Left ventricle myocardium inferior (tissue), 1 donor: ENCODE data around the gene CNTNAP2. TPM values are rescaled to one million over a fixed set of nuclear protein-coding genes. Genes with fewer than 3 reads are reported as not detected.

Experiments
- DNase-seq: peaks from one replicate; pipeline ENCODE4 v3.0.0-alpha.2; 2020
- H3K27ac ChIP-seq: fragments of 200-600 bp; replicated peaks from 2 replicates; pipeline ENCODE4 v1.8.0; 2021
- H3K27me3 ChIP-seq: fragments of 200-600 bp; 2 replicates; pipeline ENCODE4 v1.8.0; 2021; ENCODE audit warnings: low read depth
- H3K36me3 ChIP-seq: fragments of 200-600 bp; 2 replicates; pipeline ENCODE4 v1.8.0; 2021
- H3K4me1 ChIP-seq: fragments of 200-600 bp; 2 replicates; pipeline ENCODE4 v1.8.0; 2021
- H3K4me3 ChIP-seq: fragments of 200-600 bp; 2 replicates; pipeline ENCODE4 v1.8.0; 2021; ENCODE audit warnings: mild to moderate bottlenecking, moderate library complexity
- H3K9me3 ChIP-seq: fragments of 200-600 bp; replicated peaks from 2 replicates; pipeline ENCODE4 v1.8.0; 2021
- intact Hi-C: fragments of 100-400 bp; cut with micrococcal nuclease; formaldehyde crosslinking; loops from one replicate; pipeline ENCODE4 v1.11.0; 2022
- total RNA-seq: library from RNA; stranded (reverse); fragmentation: NEBNext Ultra II Directional; extraction: Animal tissue kit (Norgen Biotek cat#: 25700); gene quantifications from one replicate; pipeline ENCODE4 v1.2.1, GENCODE V29; 2021
- TF ChIP-seq, protein P1 (sequence below): fragments of 200-600 bp; IDR thresholded peaks from 2 replicates; pipeline ENCODE4 v1.8.0; 2021; ENCODE audit warnings: antibody characterized with exemption, mild to moderate bottlenecking, borderline replicate concordance
- donor health status: DM: no; HTN: yes; CAD: no; lungs with severe emphysema.

The CNTNAP2 gene
- total RNA-seq, 1 donor from 2014 or later: 0.99 TPM

GRCh38 chr7:146665023-146665422, 548.4 kb downstream of the CNTNAP2 start:
- Histone ChIP-seq H3K9me3 (peaks cover 41% of the 10 kb centered on the region), H3K4me1 (no peaks in the 10 kb centered on the region), H3K27me3 (no peaks in the 10 kb centered on the region), H3K27ac (no peak overlapping the region), H3K36me3 (no peaks in the 10 kb centered on the region), H3K4me3 (no peak overlapping the region)
- no peak for DNase-seq
- intact Hi-C loops: no loop called here
- TF ChIP-seq, protein P1, sequence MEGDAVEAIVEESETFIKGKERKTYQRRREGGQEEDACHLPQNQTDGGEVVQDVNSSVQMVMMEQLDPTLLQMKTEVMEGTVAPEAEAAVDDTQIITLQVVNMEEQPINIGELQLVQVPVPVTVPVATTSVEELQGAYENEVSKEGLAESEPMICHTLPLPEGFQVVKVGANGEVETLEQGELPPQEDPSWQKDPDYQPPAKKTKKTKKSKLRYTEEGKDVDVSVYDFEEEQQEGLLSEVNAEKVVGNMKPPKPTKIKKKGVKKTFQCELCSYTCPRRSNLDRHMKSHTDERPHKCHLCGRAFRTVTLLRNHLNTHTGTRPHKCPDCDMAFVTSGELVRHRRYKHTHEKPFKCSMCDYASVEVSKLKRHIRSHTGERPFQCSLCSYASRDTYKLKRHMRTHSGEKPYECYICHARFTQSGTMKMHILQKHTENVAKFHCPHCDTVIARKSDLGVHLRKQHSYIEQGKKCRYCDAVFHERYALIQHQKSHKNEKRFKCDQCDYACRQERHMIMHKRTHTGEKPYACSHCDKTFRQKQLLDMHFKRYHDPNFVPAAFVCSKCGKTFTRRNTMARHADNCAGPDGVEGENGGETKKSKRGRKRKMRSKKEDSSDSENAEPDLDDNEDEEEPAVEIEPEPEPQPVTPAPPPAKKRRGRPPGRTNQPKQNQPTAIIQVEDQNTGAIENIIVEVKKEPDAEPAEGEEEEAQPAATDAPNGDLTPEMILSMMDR: no peak

DNA sequence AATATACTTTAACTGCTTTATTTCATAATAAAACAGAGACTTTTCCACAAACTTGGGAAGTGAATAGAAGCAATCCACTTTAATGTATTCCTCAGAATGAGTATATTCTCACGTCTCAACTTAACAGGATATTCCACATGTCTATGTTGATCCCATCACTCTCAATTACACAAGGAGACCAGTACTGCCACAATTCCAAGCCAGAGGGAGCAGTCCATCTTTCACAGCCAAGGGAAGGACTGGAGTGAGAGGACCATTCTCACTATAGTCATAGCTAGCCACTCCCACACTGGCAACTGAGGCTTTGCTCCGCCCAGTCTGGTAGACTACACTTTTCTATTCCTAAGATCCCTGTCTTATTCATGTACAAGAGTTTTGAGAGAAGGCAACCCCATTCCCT, 553.9 kb downstream of the CNTNAP2 start:
- Histone ChIP-seq H3K4me1 (no peaks in the 10 kb centered on the region), H3K27ac (no peak overlapping the region), H3K27me3 (no peaks in the 10 kb centered on the region), H3K9me3 (peaks cover 36% of the 10 kb centered on the region), H3K4me3 (no peak overlapping the region), H3K36me3 (no peaks in the 10 kb centered on the region)
- DNase-seq: no peak
- intact Hi-C loops: no loop called here
- TF ChIP-seq, protein P1: no peak

- intact Hi-C loops: no loop called here
- no peak overlapping the region for H3K27ac ChIP-seq
- TF ChIP-seq, protein P1: no peak
- DNase-seq: no peak
- H3K27me3 ChIP-seq: no peaks in the 10 kb centered on the region
- no peak overlapping the region for H3K4me3 ChIP-seq
- no peaks in the 10 kb centered on the region for H3K4me1 ChIP-seq
- H3K9me3 ChIP-seq: peaks cover 3% of the 10 kb centered on the region
- H3K36me3 ChIP-seq: no peaks in the 10 kb centered on the region
Measured at GRCh38 chr7:146681487-146681886, 564.9 kb downstream of the CNTNAP2 start.

GRCh38 chr7:146683439-146683838, 566.8 kb downstream of the CNTNAP2 start:
- TF ChIP-seq, protein P1: no peak
- no peaks in the 10 kb centered on the region for H3K27me3 ChIP-seq
- no peak for DNase-seq
- no peaks in the 10 kb centered on the region for H3K4me1 ChIP-seq
- H3K36me3 ChIP-seq: no peaks in the 10 kb centered on the region
- H3K9me3 ChIP-seq: no peaks in the 10 kb centered on the region
- H3K27ac ChIP-seq: no peak overlapping the region
- no peak overlapping the region for H3K4me3 ChIP-seq
- intact Hi-C loops: no loop called here

- TF ChIP-seq, protein P1: no peak
- intact Hi-C loops: no loop called here
- Histone ChIP-seq H3K27ac (no peak overlapping the region), H3K27me3 (no peaks in the 10 kb centered on the region), H3K36me3 (no peaks in the 10 kb centered on the region), H3K9me3 (no peaks in the 10 kb centered on the region), H3K4me1 (no peaks in the 10 kb centered on the region), H3K4me3 (no peak overlapping the region)
- no peak for DNase-seq
Measured at GRCh38 chr7:146690987-146691386, 574.4 kb downstream of the CNTNAP2 start.
